Right lobe of liver (tissue), 6 donors: Measurements from ENCODE around the gene TBXA2R. TPM values are rescaled to one million over a fixed set of nuclear protein-coding genes. Genes with fewer than 3 reads are reported as not detected.
A peak's percentile ranks its signal among the peaks of the same experiment; 100 is the strongest.

Source experiments
- ATAC-seq, 4 donors: fragments of 200-7000 bp; cut with Tn5 transposase; one replicate each; pipeline ENCODE4 v1.9.1; 2020; ENCODE audit warnings: mild to moderate bottlenecking in 4 of 4, moderate library complexity in 4 of 4
- DNase-seq, 3 donors: peaks; one replicate each; pipeline ENCODE4 v3.0.0-alpha.2; 2020
- H3K27ac ChIP-seq, 3 donors: fragments of 200-600 bp; one replicate each; pipeline ENCODE4 v1.8.0; 2022
- H3K27me3 ChIP-seq, 2 donors: fragments of 200-600 bp; one replicate each; pipeline ENCODE4 v1.8.0; 2022
- H3K36me3 ChIP-seq, 4 donors: fragments of 200-600 bp; sonication (generic) in 1 of 4; one replicate each; pipeline versions ENCODE4 v1.5.1 to v1.8.0; 2017 to 2022; ENCODE audit warnings: control low read depth in 1 of 4
- H3K4me1 ChIP-seq, 4 donors: fragments of 200-600 bp; sonication (generic) in 1 of 4; one replicate each; pipeline versions ENCODE4 v1.5.1 to v1.8.0; 2017 to 2022; ENCODE audit warnings: control low read depth in 1 of 4
- H3K4me3 ChIP-seq, 3 donors: fragments of 200-600 bp; one replicate each; pipeline ENCODE4 v1.8.0; 2022
- H3K9me3 ChIP-seq, 4 donors: fragments of 200-600 bp; sonication (generic) in 1 of 4; one replicate each; pipeline versions ENCODE4 v1.5.1 to v1.8.0; 2017 to 2022; ENCODE audit warnings: control low read depth in 1 of 4
- CTCF ChIP-seq, 4 donors: fragments of 200-600 bp in 3 of 4; fragments of 450-650 bp in 1 of 4; IDR thresholded peaks; one replicate each; pipeline versions ENCODE4 v1.5.1 to v1.8.0; 2016 to 2022; ENCODE audit warnings: antibody characterized with exemption in 4 of 4, mild to moderate bottlenecking in 2 of 4
- POLR2A ChIP-seq: fragments of 450-650 bp; IDR thresholded peaks from one replicate; pipeline ENCODE4 v1.6.1; 2017; ENCODE audit warnings: antibody characterized with exemption, mild to moderate bottlenecking
- WGBS: methylation state at CpG from one replicate; pipeline ENCODE4 v1.1.6; 2018; ENCODE audit warnings: low coverage, low lambda C conversion rate; ENCODE audit not compliant: insufficient coverage; ENCODE audit errors: missing lambda C conversion rate; 5-methylcytosine and 5-hydroxymethylcytosine counted together
- intact Hi-C, 2 donors: fragments of 100-400 bp; cut with DNase I; formaldehyde crosslinking; loops; one replicate each; pipeline versions ENCODE4 v1.11.2 to v1.14.1; 2022
- total RNA-seq, 6 experiments: library from RNA; depleted of rRNA in 2 of 6; stranded (reverse); fragments of >200 nt in 2 of 6; fragmentation: NEBNext Ultra II Directional in 3 of 6; extraction: Animal tissue kit (Norgen Biotek cat#: 25700) in 3 of 6; gene quantifications; one replicate each; pipeline versions ENCODE4 v1.1.0 to v1.2.4, GENCODE V29; 2016 to 2023
- donor health status: DM: no; HTN: yes; CAD: no.
- donor health status: DM: no; HTN: no; CAD: no.
- donor health status: DM: no; HTN: no; CAD: no.
- donor health status: DM: no; HTN: yes; CAD: no.
- donor health status: DM: no; HTN: yes; CAD: no.

Gene TBXA2R
- total RNA-seq, 6 experiments from 2014 or later = 2.8 to 10.4 (median 4.7) TPM

DNA sequence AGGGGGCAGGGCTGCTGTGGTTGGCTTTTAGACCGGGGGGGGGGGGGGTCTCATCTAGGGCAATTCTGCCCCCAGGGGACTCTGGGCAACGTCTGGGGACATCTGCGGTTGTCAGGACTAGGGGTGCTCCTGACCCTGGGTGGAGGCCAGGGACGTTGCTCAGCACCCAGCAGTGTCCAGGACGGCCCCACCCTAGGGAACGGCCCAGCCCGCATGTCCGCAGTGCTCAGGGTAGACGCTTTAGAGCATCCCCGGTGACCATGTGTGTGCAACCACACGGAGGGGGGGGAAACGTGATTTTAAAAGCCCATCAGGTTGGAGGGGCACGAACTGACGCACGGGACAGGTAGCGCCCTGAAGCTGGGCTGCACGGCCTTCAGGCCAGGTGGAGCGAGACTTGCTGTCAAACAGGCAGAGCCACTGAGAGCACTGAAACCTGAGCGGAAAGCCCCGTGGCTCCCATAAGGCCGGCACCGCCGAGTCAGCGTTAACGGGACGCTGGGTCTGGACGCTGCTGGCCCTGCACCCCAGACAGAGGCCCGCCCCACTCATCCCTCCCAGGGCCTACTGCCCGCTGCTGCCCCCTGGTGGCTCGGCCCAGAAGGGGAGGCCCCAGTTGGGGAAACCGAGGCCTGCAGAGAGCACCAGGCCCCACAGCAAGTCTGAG, 11.6 kb upstream of the TBXA2R start:
- DNase-seq (peak; percentile 71 to 78 (median 78)), ATAC-seq (peak; percentile 76 to 92 (median 80))
- no peaks in the 10 kb centered on the region for H3K27me3 ChIP-seq
- 63% methylated on average over 2 of the region's 31 CpGs for WGBS
- TF ChIP-seq CTCF (IDR thresholded peaks at IDR 0.05) (peak; percentile 81 to 91 (median 83)), POLR2A (no peak)
- peaks cover 0 to 11% (median 0%) of the 10 kb centered on the region in 4 donors for H3K36me3 ChIP-seq
- no peaks in the 10 kb centered on the region for H3K9me3 ChIP-seq
- H3K27ac ChIP-seq = no peak overlapping the region
- H3K4me3 ChIP-seq = no peak overlapping the region
- no peaks in the 10 kb centered on the region for H3K4me1 ChIP-seq
- intact Hi-C loops = loop anchor here in 1 of 2 donors (10.0 kb wide), 1 partner anchor 73 kb away; no protein-coding TSS in a partner anchor

- intact Hi-C loops = loop anchor here in 1 of 2 donors (10.0 kb wide), 1 partner anchor 73 kb away; no protein-coding TSS in a partner anchor
- peak overlapping the region in 1 of 3 donors; percentile 24 for H3K4me3 ChIP-seq
- no peak for TF ChIP-seq POLR2A
- TF ChIP-seq CTCF (IDR thresholded peaks at IDR 0.05) = no peak
These were observed 10.8 kb upstream of the TBXA2R start for GRCh38 chr19:3617463-3617862.

GRCh38 chr19:3615524-3616135, 9.0 kb upstream of the TBXA2R start:
- intact Hi-C loops = loop anchor here in 1 of 2 donors (10.0 kb wide), 1 partner anchor 71 kb away; no protein-coding TSS in a partner anchor
- Histone ChIP-seq H3K36me3 (peaks cover 0 to 19% (median 5%) of the 10 kb centered on the region in 4 donors), H3K4me1 (no peaks in the 10 kb centered on the region), H3K27me3 (no peaks in the 10 kb centered on the region), H3K27ac (no peak overlapping the region), H3K4me3 (no peak overlapping the region), H3K9me3 (no peaks in the 10 kb centered on the region)
- TF ChIP-seq POLR2A = no peak
- TF ChIP-seq CTCF (IDR thresholded peaks at IDR 0.05) = no peak
- ATAC-seq (no peak), DNase-seq (peak in 1 of 3 donors; percentile 16)
- 87% methylated on average over 5 of the region's 26 CpGs for WGBS

More at GRCh38 chr19:3617463-3617862, 10.8 kb upstream of the TBXA2R start:
- 51% methylated on average over 7 of the region's 19 CpGs for WGBS
- no peak overlapping the region for H3K27ac ChIP-seq
- peaks cover 0 to 11% (median 0%) of the 10 kb centered on the region in 4 donors for H3K36me3 ChIP-seq
- DNase-seq = peak in 1 of 3 donors; percentile 47
- no peaks in the 10 kb centered on the region for H3K4me1 ChIP-seq
- no peaks in the 10 kb centered on the region for H3K27me3 ChIP-seq
- peak; percentile 29 to 49 (median 44) for ATAC-seq
- H3K9me3 ChIP-seq = no peaks in the 10 kb centered on the region

DNA sequence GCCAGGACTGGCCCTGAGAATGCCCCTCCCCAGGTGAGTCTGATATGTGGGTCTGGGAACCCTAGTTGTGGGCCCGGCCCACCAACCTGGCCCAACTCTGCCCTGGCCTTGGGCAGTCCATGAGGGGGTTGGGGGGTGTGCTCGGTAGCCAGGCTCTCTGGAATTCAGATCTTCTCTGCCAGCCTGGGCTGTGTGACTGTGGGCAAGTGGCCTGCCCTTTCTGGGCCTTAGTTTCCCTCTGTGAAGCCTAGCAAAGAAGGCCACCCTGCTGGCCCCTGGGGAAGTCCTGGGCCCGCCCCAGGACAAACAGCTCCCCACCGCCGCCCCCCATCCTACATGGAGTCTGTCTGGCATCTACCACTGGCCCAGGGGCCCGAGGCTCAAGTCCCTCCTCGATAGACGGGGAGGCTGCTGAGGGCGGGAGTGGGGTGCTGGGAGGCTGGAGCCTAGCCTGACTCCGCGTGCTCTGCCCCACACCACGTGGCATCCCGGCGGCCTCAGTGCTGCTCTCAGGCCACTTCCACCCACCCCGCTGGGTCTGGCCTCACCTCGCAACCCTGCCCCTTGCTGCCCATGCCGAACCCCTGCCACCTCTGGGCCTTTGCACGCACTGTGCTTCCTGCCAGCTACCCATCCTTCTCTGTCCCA, 8.3 kb upstream of the TBXA2R start:
- Histone ChIP-seq H3K4me3 (no peak overlapping the region), H3K27me3 (no peaks in the 10 kb centered on the region), H3K27ac (no peak overlapping the region), H3K4me1 (no peaks in the 10 kb centered on the region), H3K36me3 (peaks cover 0 to 19% (median 5%) of the 10 kb centered on the region in 4 donors), H3K9me3 (no peaks in the 10 kb centered on the region)
- DNase-seq = peak in 1 of 3 donors; percentile 15
- 100% methylated on average over 1 of the region's 18 CpGs for WGBS
- no peak for ATAC-seq
- no peak for TF ChIP-seq POLR2A
- TF ChIP-seq CTCF (IDR thresholded peaks at IDR 0.05) = no peak
- intact Hi-C loops = loop anchor here in 1 of 2 donors (10.0 kb wide), 1 partner anchor 70 kb away; no protein-coding TSS in a partner anchor
